Hematopoietic multipotent progenitor cell (in vitro differentiated cells): ENCODE measurements around the gene VLDLR. TPM values are rescaled to one million over a fixed set of nuclear protein-coding genes. Genes with fewer than 3 reads are reported as not detected.

ENCODE experiments used
- DNase-seq, 3 donors: peaks; one replicate each; pipeline ENCODE4 v3.0.0-alpha.2; 2011 to 2015; ENCODE audit warnings: low read depth in 2 of 3, low spot score in 2 of 3
- total RNA-seq: library from RNA; depleted of rRNA; stranded (reverse); fragments of >200 nt; gene quantifications from one replicate; pipeline ENCODE4 v1.2.3, GENCODE V29; 2012

VLDLR gene
- 1.6 TPM for total RNA-seq

DNA sequence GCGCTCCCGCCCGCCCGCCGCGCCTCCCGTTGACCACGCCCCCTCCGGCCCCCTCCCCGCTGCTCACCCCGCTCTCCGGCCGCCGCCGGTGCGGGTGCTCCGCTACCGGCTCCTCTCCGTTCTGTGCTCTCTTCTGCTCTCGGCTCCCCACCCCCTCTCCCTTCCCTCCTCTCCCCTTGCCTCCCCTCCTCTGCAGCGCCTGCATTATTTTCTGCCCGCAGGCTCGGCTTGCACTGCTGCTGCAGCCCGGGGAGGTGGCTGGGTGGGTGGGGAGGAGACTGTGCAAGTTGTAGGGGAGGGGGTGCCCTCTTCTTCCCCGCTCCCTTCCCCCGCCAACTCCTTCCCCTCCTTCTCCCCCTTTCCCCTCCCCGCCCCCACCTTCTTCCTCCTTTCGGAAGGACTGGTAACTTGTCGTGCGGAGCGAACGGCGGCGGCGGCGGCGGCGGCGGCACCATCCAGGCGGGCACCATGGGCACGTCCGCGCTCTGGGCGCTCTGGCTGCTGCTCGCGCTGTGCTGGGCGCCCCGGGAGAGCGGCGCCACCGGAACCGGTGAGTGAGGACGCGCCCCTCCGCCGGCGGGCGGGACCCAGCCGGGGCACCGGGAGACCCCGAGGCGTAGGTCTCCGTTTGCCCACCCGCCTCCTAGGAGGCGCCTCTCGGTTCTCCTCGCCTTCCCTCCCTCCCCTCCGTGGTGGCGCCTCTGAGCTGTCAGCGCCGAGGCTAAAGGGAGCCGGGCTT, at the start of gene VLDLR:
Gene VLDLR, plus strand, starts transcription at position 66 of the 739 bp plus-strand sequence. Its CDS starts 403 bp downstream, at position 469.
- DNase-seq: peak in 2 of 3 donors; percentile 48 to 66

DNA sequence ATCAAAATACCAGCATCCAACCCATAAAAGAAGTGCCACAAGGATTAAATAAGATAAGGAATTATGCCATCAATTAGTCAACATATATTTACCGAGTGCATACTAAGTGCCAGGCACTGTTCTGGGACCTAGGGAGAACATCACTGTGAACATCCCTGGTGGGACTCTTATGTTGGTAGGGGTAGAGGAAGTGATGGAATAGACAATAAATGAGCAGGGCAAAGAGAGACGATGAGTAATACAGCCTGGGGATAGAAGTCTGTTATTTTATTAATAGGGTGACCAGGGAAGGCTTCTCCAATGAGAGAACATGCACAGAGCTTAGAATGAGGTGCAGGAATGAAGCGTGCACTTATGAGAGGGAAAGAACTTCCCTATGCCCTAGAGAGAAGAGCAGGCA, 47.4 kb upstream of the VLDLR start:
- DNase-seq: no peak

- no peak for DNase-seq
These were observed 45.0 kb upstream of the VLDLR start for GRCh38 chr9:2576631-2577030.

DNA sequence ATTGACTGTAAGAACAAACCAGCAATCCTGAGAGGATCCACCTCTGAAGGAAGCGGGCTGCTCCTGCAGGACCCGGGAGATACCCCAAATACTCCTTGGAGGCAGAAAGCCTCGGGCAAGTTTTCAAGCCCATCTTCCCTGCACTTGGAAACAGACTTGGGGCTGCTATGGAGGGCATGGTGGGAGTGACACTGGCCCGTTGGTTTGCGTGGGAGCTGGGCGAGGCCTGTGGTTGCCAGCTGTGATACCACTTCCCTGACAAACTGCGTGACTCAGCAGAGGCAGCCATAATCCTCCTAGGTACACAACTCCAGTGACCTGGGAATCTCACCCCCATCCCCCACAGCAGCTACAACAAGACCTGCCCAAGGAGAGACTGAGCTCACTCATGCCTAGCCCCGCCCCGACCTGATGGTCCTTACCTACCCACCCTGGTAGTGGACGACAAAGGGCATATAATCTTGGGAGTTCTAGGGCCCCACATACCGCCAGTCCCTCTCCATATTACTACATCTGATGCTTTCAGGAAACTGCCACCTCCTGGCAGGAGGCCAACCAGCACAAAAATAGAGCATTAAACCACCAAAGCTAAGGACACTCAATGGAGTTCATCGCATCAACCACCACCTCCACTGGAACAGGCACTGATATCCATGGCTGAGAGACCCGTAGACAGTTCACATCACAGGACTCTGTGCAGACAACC, 38.1 kb upstream of the VLDLR start:
- no peak for DNase-seq

- DNase-seq: no peak
These were observed 29.6 kb upstream of the VLDLR start for GRCh38 chr9:2591967-2592366.

DNA sequence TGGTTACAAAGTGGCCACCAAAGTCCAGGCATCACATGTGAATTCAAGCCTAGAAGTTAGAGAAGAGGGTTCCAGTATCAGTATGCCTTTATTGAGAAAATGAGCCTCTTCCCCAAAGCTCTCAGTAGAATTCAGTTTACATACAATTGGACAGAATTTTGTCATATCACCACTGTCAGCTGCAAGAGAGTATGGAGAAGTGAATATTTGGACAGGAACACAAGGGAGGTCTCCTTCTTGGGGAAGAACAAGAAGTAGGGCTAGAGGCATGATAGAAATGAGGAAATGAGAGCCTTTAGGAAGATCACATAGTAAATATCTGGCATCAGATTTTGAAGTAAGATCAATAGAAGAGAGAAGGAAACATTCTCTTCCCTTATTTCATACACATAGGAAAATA, 27.8 kb upstream of the VLDLR start:
- DNase-seq: no peak

DNA sequence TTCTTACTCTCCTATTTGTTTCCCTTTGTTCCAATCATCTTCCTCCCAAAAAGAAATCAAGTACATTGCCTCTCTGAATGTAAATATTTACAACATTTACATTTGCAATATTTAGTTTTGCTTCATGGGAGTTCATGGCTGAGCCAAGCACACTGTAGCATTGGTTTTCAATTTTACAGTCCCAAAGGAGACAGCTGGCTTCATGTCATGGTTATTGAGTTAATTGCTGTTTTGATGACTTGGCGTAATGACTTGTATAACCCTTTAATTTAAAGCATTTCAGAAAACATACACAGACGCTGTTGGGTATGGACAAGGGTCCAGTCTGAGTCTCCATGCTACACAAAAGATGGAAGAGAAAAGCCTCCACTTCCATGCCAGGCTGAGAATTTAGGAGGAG, 25.6 kb upstream of the VLDLR start:
- no peak for DNase-seq

DNA sequence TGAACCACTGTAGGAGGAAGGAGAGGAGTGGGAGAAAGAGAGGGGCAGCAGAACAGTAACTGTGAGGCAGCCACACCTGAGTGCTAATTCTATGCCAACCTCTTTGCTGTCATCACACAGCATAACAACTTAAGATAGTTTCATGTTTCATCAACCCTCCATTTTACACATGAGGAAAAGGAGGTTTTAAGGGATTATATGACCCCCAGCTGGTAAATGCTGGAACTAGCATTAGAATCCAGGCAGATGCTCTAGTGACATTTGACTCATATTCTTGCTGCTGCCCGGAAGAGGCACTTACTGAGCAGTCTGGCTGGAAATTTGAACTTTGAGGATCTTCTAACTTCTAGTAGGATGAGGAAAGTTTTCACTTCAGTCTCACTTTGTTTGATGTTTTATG, 24.1 kb upstream of the VLDLR start:
- no peak for DNase-seq

GRCh38 chr9:2599896-2600295, 21.7 kb upstream of the VLDLR start:
- no peak for DNase-seq

DNA sequence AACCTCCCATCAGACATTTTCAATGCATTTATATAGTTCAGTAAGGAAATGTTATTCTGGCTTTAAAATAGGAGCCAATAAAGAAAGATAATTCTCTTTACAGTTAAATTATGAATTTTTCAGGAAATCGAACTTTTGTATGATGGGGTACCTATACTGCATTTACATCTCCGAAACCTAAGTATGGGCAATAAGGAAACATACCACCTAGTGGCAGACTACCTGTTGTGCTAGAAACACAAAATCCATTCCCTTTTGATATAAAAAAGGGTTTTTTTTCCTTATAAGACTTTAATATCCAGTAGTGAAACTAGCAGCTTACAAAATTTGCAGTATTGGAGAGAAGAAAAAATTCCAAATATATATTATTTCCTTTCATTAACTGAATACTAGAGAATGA, 21.3 kb upstream of the VLDLR start:
- DNase-seq: no peak

DNA sequence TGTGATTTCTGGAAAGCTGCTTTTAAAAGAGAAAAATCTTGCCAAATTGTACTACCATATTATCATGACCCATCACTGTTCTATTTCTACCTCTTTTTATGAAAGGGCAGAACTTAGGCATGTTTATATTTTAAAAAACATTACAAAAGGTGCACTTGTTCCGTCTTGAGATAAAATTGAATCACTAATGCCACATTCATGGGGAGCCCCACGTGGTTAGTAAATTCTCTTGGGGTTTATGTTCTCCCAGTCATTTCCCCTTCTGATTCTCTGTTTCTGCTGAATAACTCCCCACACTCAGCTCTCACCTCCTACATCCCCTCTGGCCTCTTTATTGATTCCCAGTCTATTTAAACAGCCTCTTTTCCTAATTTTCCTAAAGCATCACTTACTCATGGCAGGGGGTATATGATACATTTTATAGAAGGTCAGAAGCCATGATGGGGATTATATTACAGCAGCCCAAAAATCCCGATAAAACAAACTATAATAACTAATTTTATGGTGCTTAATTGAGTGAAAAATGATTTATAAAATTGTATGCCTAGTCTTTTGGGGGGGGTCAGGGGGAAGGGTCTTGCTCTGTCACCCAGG, 19.7 kb upstream of the VLDLR start:
- DNase-seq: no peak

- DNase-seq: no peak
These were observed 18.9 kb upstream of the VLDLR start for GRCh38 chr9:2602704-2603116.

- no peak for DNase-seq
These were observed 18.0 kb upstream of the VLDLR start for GRCh38 chr9:2603621-2604020.

- DNase-seq: no peak
These were observed 16.3 kb upstream of the VLDLR start for GRCh38 chr9:2605246-2605645.

DNA sequence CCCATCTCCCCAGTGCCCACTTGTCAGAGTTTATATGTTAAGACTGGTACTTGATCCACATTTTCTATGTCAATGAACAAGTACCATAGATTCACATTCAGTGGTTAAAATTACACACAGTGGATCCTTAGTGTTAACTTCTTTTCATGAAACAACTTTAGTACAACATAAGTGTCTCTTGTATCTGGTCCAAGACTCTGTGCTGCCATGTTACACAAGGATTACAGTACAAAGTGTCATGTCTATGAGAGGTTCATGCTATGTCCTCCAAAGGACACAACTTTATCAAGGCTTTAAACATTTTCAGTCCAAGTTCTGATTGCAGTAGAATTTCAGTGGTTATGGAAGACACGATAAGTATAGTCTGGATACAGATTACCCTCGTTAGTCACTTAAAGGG, 13.3 kb upstream of the VLDLR start:
- no peak for DNase-seq

GRCh38 chr9:2610985-2611384, 10.6 kb upstream of the VLDLR start:
- no peak for DNase-seq

DNA sequence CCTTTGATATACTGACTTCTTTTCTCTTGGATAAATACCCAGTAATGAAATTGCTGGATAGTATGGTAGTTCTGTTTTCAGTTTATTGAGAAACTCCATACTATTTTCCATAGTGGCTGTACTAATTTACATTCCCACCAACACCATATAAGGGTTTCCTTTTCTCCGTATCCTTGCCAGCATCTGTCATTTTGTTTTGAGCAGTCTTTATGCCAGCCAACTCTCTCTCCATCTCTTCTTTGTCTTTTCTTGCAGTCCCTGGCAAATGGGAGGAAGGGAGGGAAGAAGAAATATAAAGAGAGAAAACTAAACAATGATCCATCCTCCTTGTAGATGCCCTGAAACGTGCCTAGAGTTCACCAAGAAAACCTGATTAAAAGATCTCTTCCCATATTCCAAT, 9.6 kb upstream of the VLDLR start:
- DNase-seq: no peak

- DNase-seq: no peak
These were observed 7.8 kb upstream of the VLDLR start for GRCh38 chr9:2613730-2614271.

GRCh38 chr9:2615497-2615896, 6.1 kb upstream of the VLDLR start:
- DNase-seq: no peak

GRCh38 chr9:2616692-2617377, 4.8 kb upstream of the VLDLR start:
- DNase-seq: no peak

DNA sequence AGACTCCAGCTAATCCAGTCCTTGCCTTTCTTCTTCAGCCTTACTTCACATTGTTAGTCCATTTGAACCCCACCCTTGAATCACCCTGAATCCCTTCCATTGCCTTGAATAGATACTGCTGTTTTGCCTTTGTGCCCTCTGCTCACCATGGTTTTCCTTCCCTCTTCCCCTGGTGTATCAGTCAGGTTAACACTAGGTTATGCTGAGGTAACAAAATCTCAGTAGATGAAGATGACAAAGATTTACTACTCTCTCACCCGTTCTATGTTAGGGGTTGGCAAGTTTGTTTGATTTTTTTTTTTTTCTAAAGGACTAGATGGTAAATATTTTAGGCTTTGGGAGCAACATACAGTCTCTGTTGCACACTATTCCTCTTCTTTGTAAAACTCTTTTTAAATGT, 3.3 kb upstream of the VLDLR start:
- no peak for DNase-seq
